ENCODE data around the gene TSACC.
A peak's percentile ranks its signal among the peaks of the same experiment; 100 is the strongest.

The TSACC gene

DNA sequence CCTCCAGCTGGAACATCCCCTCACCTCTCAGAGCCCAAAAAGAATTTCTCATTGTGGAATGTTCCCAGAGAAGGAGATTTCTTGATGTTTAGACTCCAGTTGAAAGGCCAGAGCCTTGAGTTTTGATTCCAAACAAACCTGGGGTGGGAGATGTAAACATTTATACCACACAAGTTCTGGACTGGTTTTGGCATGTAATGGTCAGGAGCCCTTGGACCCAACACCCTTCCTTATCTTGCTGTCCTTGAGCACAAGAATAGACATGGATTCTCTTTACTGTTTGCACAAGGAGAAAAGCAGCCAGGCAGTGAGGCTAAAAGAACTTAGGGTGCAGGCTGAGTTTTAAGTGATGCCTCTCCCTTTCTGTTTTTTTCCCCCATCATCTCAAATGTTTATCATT, 35.2 kb downstream of the TSACC start:
- DNase-seq (ENCODE audit: low read depth, low spot score), result no peak

GRCh38 chr1:156376146-156376545, 37.8 kb downstream of the TSACC start:
- no peak for DNase-seq (ENCODE audit: low read depth, low spot score)

DNA sequence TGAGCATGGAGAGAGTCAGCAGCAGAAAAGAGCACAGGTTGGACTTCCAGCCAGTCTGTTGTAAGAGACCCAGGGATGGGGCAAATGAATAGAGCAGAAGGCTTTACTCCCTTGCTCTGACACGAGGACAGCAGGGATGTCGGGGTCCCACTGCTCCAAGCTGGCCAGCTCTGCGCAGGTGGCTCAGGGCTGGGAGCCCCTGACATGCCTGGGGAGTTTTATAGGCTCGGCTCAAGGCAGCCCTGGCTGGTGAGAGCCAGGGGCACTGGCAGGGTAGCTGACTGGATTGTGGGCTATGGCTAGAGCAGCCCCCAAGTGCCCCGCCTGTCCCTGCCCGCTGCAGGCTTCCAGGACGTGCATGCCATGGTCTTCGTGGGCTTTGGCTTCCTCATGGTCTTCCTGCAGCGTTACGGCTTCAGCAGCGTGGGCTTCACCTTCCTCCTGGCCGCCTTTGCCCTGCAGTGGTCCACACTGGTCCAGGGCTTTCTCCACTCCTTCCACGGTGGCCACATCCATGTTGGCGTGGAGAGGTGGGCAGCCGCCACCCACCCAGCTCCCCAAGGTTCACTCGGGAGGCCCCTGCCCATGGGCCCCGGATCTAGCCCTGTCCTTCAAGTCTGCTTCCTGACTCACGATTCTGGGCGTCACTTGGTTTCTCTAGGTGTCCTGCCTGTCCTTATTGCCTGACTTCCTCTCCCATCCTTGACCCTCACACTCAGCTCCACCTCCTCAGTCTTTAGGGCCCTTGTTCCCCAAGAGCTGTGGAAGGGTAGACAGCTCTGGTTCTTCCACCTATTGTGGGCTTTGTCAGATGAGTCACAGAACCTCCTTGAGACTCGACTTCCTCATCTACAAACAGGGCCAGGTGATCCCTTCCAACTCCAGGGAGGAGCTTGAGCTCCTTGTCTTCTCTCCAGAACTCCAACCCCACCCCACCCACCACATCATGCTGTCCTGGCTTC, 38.9 kb downstream of the TSACC start:
- DNase-seq (ENCODE audit: low read depth, low spot score), result no peak

DNA sequence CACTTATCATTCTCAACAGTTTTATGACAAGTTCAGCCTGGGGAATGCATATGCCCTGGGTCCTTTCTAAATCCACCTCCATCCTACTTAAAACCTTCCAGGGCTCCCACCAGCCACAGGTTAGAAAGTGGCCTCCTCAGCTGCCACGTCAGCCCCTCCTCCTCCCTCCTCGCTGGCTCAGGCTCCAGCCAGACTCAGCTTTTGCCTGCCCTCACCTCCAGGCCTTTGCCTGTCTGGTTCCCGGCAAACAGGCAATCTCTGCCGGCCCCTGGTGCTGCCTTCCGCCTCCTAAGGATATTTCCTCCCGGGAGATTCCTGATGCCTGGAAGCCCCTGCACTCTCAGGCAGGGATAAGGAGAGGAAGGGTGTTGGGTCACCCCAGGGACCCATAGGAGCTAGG, 40.2 kb downstream of the TSACC start:
- DNase-seq (ENCODE audit: low read depth, low spot score), result no peak

DNA sequence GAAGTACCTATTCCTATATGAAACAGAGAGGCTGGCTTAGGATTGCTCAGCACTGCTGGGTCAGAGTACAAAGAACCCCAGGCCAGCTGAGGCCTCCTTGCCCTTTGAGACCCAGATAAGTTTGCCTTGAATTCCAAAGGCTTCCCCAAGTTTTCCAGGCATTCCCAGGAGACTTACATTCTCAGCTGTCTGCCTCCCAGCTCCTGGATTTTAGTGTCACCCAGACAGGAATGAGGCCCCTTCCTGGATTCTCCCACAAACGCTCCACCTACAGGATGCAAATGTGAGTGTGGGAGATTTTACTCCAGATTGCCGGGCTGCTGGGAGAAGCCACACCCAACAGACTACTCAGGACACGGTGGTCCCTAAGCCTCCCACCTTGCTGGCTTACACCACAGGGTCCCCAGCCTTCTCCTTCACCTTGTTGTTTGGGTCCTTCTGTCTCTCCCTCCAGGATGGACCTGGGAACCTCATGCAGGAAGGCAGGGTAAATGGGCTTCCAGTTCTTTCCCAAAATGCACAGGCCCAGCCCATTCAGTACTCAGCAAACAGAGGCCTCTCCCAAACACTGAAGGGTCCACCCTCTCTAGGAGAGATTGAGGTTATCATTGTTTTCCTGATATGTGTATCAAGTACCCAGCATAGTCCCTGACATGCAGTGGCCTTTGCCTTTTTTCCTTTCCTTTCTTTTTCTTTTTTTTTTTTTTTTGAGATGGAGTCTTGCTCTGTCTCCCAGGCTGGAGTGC, 41.3 kb downstream of the TSACC start:
- peak; percentile 60 for DNase-seq (ENCODE audit: low read depth, low spot score)

GRCh38 chr1:156382561-156382960, 44.2 kb downstream of the TSACC start:
- DNase-seq (ENCODE audit: low read depth, low spot score), result no peak

DNA sequence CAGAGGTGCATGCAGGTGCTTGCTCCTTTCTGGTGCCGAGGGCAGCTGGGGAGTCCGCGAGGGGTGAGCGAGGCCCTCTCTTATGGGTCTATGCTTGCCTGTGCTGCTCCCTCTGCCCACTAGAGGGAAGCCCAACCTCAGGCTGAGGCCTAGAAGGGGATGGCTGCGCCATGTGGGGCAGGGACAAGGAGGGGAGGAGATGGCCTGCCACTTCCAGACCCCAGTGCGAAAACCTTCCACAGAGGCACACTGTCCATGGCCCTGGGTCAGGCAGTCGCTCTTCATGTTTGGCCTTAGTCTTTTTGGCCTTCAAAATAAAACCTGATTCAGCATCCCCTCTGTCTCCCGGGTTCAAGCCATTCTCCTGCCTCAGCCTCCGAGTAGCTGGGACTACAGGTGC, 44.7 kb downstream of the TSACC start:
- DNase-seq (ENCODE audit: low read depth, low spot score), result peak; percentile 84

- DNase-seq (ENCODE audit: low read depth, low spot score), result no peak
Measured at GRCh38 chr1:156384007-156384406, 45.7 kb downstream of the TSACC start.

- DNase-seq (ENCODE audit: low read depth, low spot score), result no peak
Measured at GRCh38 chr1:156384658-156385057, 46.3 kb downstream of the TSACC start.

GRCh38 chr1:156385534-156386031, 47.3 kb downstream of the TSACC start:
- DNase-seq (ENCODE audit: low read depth, low spot score), result peak; percentile 80

DNA sequence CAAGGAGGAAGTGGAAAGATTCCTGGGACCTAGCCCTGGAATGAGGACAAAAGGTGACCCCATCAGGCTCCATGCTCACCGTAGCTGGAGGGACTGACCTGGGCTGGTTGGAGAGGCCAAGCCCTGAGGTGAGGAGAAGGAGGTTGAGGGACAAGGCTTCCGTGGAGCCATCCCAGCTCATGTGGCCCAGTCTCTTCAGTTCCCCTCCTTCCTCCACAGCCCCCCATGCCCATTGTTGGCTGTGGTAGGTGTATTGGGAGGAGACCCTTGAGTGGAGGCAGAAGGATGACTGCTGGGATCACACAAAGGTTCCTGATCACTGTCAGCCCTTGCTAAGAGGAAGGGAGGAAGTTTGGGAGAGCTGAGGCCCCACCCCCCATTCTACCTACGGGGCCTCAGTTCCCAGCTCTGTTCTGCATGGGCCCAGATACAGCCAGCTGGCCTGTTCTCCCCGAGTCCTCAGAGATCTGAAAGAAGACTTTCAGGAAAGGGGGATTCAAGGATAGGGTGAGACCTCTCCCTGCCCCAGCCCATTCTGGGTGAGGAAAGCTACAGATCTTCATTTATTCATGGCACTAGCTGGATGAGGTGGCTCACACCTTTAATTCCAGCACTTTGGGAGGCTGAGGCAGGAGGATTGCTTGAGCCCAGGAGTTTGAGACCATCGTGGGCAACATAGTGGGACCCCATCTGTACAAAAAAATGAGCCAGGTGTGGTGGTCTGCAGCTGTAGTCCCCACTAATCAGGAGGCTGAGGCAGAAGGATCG, 48.0 kb downstream of the TSACC start:
- no peak for DNase-seq (ENCODE audit: low read depth, low spot score)

DNA sequence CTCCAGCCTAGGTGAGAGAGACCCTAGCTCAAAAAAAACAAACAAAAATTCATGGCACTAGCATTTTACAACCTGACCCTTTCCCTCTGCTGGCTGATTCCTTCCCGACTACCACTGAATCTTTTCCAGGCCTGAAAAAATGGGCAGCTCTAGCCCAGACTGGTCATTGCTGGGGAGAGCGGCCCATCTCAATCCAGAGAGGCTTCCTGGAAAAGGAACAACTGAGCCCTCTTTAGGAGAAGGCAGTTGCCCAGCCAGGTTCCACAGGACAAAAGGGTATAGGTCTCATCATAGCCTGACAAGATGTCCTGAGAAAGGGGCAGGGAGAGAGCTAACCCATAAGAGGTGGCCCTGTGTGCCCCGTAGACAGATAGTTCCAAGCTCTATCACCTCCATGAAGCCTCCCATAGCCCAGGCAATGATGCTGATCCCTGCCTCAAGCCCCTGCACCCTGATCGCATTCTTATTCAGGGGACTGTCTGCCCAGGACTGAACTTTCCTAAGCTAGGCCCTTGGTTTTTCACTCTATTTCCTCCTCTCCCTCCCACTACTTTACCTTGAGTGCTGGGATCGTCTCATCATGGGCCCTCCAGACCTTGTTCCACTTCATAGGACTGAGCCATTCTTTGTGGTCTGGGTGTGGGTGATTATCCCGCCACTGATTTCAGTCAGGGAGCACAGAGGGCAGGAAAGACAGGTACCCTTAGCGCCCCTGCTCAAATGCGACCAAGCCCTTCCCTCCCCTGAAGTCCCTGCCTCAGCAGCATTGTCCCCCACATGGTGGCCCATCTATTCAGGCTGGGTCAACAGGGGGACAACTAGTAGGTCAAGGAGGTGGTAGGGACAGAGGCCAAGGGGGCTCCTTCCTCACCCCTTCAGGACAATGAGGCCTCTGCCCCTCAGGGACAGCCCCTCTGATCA, 48.9 kb downstream of the TSACC start:
- DNase-seq (ENCODE audit: low read depth, low spot score), result no peak

DNA sequence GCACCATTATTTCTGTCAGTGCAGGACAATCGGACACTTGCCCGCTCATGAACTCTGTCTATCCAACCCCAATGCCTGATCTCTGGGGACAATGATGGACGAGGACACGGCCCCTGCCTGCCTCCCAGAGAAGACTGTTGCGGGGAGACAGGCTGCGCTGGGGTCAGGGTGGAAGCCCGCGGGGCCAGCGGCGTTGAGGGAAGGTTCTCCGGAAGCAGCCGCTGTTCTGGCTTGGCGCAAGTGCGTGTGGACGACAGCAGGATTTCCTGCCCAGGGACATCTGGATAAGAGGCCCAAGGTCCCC, 49.5 kb downstream of the TSACC start:
- no peak for DNase-seq (ENCODE audit: low read depth, low spot score)

DNA sequence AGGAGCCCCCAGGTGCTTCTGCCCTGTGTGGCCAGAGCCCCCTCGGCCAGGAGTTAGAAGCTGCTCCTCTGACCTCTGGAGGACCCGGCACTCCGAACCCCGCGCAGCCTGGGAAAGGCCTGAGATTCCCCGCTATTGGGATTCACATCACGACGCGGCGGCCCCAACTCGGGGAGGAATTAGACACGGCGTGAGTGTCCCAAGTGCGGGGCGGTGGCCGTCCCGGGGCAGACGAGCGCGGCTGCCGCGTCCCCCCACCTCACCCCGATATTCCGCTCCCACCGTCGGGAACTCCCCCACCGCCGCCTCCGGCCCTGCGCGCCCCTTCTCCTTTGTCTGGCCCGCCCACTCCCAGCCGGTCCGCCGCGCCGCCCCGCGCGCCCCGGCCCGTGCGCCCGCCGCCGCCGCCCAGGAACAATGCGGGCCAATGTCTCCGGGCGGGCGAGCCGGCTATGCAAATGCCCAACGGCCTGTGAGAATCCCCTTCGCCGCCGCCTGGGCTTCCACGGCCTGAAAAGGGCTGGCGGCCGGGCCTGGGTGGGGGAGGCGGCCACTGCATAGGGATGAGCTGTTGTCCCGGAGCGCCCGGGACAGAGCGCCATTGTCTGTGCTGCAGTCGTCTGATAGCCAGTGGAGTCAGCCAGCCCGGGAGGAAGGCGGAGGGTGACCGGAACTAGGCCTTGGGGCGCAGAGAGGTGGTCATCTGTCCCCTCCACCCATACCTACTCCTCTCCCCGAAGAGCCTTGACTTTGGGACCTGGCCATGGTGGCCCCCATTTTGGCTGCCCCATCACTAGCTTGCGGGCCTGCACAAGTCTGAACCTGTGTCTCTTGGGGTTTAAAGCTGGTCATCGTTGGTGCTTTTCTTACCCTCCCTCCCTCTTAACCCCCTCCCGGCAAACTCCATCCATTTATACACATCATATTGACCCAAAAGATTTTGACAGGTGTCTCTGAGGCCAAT, 50.1 kb downstream of the TSACC start:
- peak; percentile 56 for DNase-seq (ENCODE audit: low read depth, low spot score)

GRCh38 chr1:156389311-156389710, 51.0 kb downstream of the TSACC start:
- no peak for DNase-seq (ENCODE audit: low read depth, low spot score)

GRCh38 chr1:156390469-156391365, 52.4 kb downstream of the TSACC start:
- DNase-seq (ENCODE audit: low read depth, low spot score), result no peak

GRCh38 chr1:156391366-156391677, 53.0 kb downstream of the TSACC start:
- DNase-seq (ENCODE audit: low read depth, low spot score), result no peak

GRCh38 chr1:156391701-156392100, 53.4 kb downstream of the TSACC start:
- no peak for DNase-seq (ENCODE audit: low read depth, low spot score)

GRCh38 chr1:156392452-156392853, 54.1 kb downstream of the TSACC start:
- DNase-seq (ENCODE audit: low read depth, low spot score), result no peak

Data from ELF-1 (cell line).